Forelimb muscle (tissue), 1 donor: ENCODE data around the gene TMPRSS11F. TPM values are rescaled to one million over a fixed set of nuclear protein-coding genes. Genes with fewer than 3 reads are reported as not detected.

Experiments used
- DNase-seq: peaks from one replicate; pipeline ENCODE4 v3.0.0-alpha.2; 2013; ENCODE audit warnings: low read depth
- polyA plus RNA-seq: library from polyadenylated mRNA; unstranded; fragments of 120-200 nt; gene quantifications from one replicate; pipeline ENCODE4 v1.2.1, GENCODE V29; 2013; ENCODE audit not compliant: insufficient read length

Gene TMPRSS11F
- polyA plus RNA-seq, 1 donor: 0.06 TPM

- DNase-seq: no peak
Measured at GRCh38 chr4:68077737-68078136, 51.9 kb downstream of the TMPRSS11F start.

- DNase-seq: no peak
Measured at GRCh38 chr4:68077301-68077700, 52.4 kb downstream of the TMPRSS11F start.

- DNase-seq: no peak
Measured at GRCh38 chr4:68076194-68076593, 53.5 kb downstream of the TMPRSS11F start.

- no peak for DNase-seq
Measured at GRCh38 chr4:68074397-68074796, 55.3 kb downstream of the TMPRSS11F start.

- DNase-seq: no peak
Measured at GRCh38 chr4:68070302-68070701, 59.4 kb downstream of the TMPRSS11F start.

- no peak for DNase-seq
Measured at GRCh38 chr4:68062501-68062900, 67.2 kb downstream of the TMPRSS11F start.

- no peak for DNase-seq
Measured at GRCh38 chr4:68038272-68038671, 91.4 kb downstream of the TMPRSS11F start.

GRCh38 chr4:68021185-68021584, 108.5 kb downstream of the TMPRSS11F start:
- DNase-seq: no peak

- DNase-seq: no peak
Measured at GRCh38 chr4:68011684-68012083, 118.0 kb downstream of the TMPRSS11F start.

Other genes starting within 250 kb of the TMPRSS11F start
- 0.19 TPM for gene TMPRSS11D, start 245.9 kb downstream of the TMPRSS11F start, polyA plus RNA-seq
- 0.05 TPM for gene TMPRSS11A, start 166.4 kb downstream of the TMPRSS11F start, polyA plus RNA-seq
- not detected for gene TMPRSS11B, start 115.8 kb upstream of the TMPRSS11F start, polyA plus RNA-seq
- gene YTHDC1, start 220.2 kb upstream of the TMPRSS11F start, polyA plus RNA-seq: 82.9 TPM